Astrocyte of the spinal cord (primary cell): ENCODE results near the gene M6PR.
"Not testable (repeated sequence)": the region's sequence is repeated elsewhere in the genome, so short reads cannot be mapped to it uniquely, and the experiment has no call there.

Experiments
- DNase-seq: peaks from one replicate; pipeline ENCODE4 v3.0.0; 2011; ENCODE audit warnings: low read depth, low spot score
- H3K4me3 ChIP-seq: 2 replicates; pipeline ENCODE4 v1.5.1; 2011; ENCODE audit warnings: low read depth, mild to moderate bottlenecking, low read length, moderate library complexity
- in situ Hi-C: cut with HindIII; loops from 2 replicates; pipeline ENCODE4 v1.10.0; 2017; ENCODE audit warnings: low sequenced_read_pairs
- TF ChIP-seq, protein P1 (sequence below): IDR thresholded peaks from 2 replicates; pipeline ENCODE4 v1.5.1; 2012; ENCODE audit warnings: low read depth, mild to moderate bottlenecking, low read length, inconsistent platforms

M6PR gene

DNA sequence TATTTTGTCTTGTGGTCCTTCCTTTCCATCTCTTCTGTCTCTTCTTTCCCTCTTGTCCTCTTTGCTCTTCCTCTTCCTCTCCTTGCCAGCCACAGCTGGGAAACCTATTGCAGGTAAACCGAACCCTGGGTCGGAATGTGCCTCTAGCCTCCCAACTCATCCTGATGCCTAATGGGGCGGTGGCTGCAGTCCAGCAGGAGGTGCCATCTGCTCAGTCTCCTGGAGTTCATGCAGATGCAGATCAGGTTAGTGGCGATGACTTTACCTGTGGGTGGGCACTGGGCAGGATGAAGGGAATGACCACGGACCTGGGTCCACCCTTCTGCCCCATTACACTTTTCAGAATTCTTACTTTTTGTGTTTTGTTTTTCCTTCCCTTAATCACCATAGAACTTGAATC lies 26.9 kb downstream of the M6PR start:
- DNase-seq: no peak
- TF ChIP-seq, protein P1, sequence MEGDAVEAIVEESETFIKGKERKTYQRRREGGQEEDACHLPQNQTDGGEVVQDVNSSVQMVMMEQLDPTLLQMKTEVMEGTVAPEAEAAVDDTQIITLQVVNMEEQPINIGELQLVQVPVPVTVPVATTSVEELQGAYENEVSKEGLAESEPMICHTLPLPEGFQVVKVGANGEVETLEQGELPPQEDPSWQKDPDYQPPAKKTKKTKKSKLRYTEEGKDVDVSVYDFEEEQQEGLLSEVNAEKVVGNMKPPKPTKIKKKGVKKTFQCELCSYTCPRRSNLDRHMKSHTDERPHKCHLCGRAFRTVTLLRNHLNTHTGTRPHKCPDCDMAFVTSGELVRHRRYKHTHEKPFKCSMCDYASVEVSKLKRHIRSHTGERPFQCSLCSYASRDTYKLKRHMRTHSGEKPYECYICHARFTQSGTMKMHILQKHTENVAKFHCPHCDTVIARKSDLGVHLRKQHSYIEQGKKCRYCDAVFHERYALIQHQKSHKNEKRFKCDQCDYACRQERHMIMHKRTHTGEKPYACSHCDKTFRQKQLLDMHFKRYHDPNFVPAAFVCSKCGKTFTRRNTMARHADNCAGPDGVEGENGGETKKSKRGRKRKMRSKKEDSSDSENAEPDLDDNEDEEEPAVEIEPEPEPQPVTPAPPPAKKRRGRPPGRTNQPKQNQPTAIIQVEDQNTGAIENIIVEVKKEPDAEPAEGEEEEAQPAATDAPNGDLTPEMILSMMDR: no peak
- in situ Hi-C loops: no loop called here
- H3K4me3 ChIP-seq: no peak overlapping the region

DNA sequence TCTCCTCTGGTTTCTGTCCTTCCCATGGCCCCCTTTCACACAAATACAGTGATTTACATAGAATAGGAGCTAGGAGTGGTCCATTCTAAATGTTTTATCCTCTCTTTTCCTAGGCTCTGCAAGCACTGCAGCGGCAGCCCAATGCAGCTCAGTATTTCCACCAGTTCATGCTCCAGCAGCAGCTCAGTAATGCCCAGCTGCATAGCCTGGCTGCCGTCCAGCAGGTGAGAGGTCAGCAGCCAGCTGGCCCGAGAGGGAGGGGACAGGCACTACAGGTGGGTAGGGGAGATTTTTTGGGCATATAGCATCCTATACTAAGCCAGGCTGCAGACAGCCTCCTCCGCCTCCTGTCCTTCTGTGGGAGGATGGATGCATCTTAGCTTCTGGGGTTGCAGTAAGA lies 29.8 kb downstream of the M6PR start:
- DNase-seq, in situ Hi-C loops, H3K4me3 ChIP-seq: not testable (repeated sequence)

DNA sequence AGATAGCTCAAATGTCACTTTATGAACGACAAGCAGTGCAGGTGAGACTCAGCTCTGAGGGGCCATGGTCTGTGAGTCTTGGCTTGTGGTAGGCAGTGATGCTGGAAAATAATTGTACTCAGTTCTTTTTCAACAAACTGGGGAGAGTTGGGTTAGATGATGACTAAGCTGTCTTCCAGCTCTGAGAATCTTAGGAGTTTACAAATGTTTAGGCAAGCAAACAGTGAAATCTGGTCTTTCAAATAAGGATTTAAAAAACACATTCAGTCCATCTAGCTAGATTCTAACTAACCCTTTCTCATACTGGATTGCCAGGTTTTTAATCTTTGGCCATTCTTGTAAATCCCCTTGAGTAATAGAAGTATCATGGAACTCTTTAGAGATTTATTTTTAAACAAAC lies 31.7 kb downstream of the M6PR start:
- DNase-seq: no peak
- in situ Hi-C loops: no loop called here
- TF ChIP-seq, protein P1: no peak
- no peak overlapping the region for H3K4me3 ChIP-seq

DNA sequence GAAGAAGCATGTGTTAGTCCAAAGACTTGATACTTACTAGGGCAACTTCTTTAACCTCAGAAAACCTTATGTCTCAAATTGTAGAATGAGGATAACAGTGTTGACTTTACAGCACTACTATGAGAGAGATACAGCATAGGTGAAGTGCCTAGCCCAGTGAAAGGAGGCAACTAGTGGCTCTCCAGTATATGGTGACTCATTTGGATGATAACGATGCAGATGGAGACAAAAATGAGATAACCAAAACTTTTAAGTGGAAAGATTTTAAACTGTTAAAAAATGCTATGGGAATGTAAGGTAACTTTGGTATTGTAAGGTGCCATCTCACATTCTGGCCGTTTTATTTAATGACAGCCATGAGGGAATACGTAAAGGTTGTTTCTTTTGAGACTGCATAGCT lies 32.4 kb downstream of the M6PR start:
- no peak for DNase-seq
- no peak overlapping the region for H3K4me3 ChIP-seq
- in situ Hi-C loops: no loop called here
- TF ChIP-seq, protein P1: no peak

DNA sequence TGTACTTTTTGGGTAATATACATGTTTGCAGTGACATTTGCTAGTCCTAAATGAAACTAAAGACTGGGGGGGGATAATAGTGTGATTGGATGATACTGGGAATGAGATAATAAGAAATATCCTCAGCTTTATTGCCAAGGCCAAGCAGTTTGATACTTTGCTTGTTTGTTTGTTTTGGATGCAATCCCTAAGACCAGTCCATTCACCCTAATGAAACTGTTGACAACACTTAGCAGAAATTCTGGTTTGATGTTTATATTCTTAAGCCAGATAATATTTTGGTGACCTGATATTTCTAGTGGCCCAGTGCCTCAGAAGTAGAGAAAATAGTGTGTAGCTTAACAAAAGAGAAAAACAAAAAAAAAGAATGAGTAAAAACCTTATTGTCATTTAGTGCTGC lies 33.3 kb downstream of the M6PR start:
- DNase-seq: no peak
- in situ Hi-C loops: no loop called here
- H3K4me3 ChIP-seq: no peak overlapping the region
- TF ChIP-seq, protein P1: no peak

DNA sequence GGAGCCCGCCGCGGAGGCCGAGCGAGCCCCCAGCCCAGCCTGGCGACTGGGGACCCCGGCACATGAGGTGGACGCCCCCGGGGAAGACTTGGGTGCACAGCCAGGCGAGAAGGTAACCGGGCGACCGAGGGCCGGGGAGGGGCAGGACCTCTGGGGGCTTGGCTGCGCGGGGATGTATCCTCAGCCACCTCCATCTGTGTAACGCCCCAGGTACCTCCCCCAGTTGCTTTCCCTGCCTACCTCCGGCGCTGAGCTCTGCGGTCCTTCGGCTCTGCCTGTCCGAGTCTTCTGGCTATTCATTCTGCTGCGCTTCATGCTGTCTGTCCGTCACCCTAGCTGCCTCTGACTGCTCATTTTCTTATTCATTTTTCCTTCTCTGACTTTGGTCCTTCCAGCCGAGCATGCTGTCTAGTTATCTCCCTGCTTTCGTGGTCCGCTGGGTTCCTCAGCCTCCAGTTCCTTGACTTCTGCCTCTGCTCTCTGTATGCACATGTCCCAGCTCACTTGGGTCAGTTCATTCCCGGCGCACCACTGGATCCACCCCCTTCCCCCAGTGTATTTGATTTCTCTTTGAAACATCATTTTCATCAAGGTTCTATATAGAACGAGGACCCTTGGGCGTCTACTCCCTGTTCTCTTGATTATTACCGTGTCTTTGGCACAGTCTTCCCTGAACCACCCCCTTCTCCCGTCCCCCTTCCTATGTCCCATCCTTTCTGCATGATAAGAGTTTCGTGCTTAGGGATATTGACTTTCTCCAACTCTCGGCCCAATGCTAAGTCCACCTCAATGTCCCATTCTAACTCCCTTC lies 34.5 kb downstream of the M6PR start:
- TF ChIP-seq, protein P1: no peak
- H3K4me3 ChIP-seq: peak overlapping the region; percentile 70
- DNase-seq: peak; percentile 58
- in situ Hi-C loops: no loop called here

DNA sequence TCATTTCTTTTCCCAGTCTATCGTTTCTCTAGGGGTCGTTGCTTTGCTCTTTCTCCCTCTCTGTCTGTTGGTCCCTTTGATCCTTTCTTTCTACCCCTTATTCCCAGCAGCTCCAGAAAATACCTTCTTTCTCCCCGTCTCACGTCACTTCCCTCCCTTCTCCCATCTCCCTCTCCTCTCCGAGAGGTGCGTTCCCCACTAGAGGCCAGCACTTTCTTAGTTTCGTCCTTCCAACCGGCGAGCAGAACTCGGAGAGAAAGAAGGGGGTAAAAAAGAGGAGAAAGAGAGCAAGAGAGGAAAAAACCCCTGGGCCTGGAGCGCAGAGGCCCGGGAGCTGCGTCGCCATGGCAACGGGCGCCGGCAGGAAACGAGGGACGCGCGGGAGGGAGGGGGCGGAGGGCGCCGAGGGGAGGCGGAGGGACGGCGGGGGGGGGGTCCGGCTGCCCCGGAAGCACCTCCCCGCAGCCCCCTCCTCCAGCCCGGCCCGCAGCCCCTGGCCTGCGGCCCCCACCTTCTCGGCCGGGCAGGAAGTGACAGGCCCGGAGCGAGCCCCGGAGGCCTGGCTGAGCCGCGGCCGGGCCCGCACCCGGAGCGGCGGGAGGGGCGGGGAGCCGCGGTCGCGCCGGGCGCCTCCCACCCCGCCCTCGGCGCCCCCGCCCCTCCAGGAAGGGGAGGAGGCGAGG lies 35.3 kb downstream of the M6PR start, which contains the start of gene PHC1:
TSS of gene PHC1 (plus strand) at position 477 of the 683 bp plus-strand sequence. CDS start 3,169 bp downstream, outside the sequence.
- DNase-seq: peak; percentile 78
- peak within 1 kb of the TSS; percentile 71 for H3K4me3 ChIP-seq
- in situ Hi-C loops: not testable (repeated sequence)
- TF ChIP-seq, protein P1: peak; percentile 58
